H9 (cell line): Measurements from ENCODE around the gene ABL2. TPM values are rescaled to one million over a fixed set of nuclear protein-coding genes. Genes with fewer than 3 reads are reported as not detected.

Source experiments
- DNase-seq: peaks from one replicate; pipeline ENCODE4 v3.0.0-alpha.2; 2017
- H2AFZ ChIP-seq: one replicate; pipeline ENCODE4 v1.6.1; 2013; ENCODE audit warnings: mild to moderate bottlenecking, low read length, control low read depth, moderate library complexity
- H2AK5ac ChIP-seq: 2 replicates; pipeline ENCODE4 v1.6.1; 2013; ENCODE audit warnings: low read length, control low read depth, mixed read lengths; ENCODE audit not compliant: insufficient read length
- H2BK120ac ChIP-seq: one replicate; pipeline ENCODE4 v1.6.1; 2013; ENCODE audit warnings: low read depth, mild to moderate bottlenecking, low read length, control low read depth, inconsistent platforms; ENCODE audit not compliant: poor library complexity, severe bottlenecking
- H2BK12ac ChIP-seq: 2 replicates; pipeline ENCODE4 v1.6.1; 2013; ENCODE audit warnings: low read length, control low read depth, mixed read lengths, low read depth; ENCODE audit not compliant: insufficient read length
- H2BK15ac ChIP-seq: 2 replicates; pipeline ENCODE4 v1.6.1; 2013; ENCODE audit warnings: low read depth, low read length, control low read depth
- H2BK20ac ChIP-seq: one replicate; pipeline ENCODE4 v1.6.1; 2013; ENCODE audit warnings: low read depth, mild to moderate bottlenecking, low read length, control low read depth, inconsistent platforms; ENCODE audit not compliant: poor library complexity, severe bottlenecking
- H2BK5ac ChIP-seq: 2 replicates; pipeline ENCODE4 v1.6.1; 2013; ENCODE audit warnings: low read length, control low read depth, mixed read lengths; ENCODE audit not compliant: insufficient read length
- H3K14ac ChIP-seq: 2 replicates; pipeline ENCODE4 v1.6.1; 2013; ENCODE audit warnings: low read length, control low read depth; ENCODE audit not compliant: insufficient read depth
- H3K18ac ChIP-seq: 2 replicates; pipeline ENCODE4 v1.6.1; 2013; ENCODE audit warnings: low read depth, mild to moderate bottlenecking, mixed read lengths, low read length, control low read depth; ENCODE audit not compliant: insufficient read length
- H3K23ac ChIP-seq: 2 replicates; pipeline ENCODE4 v1.6.1; 2013; ENCODE audit warnings: low read length, control low read depth, mixed read lengths, low read depth; ENCODE audit not compliant: insufficient read length
- H3K23me2 ChIP-seq: 2 replicates; pipeline ENCODE4 v1.6.1; 2013; ENCODE audit warnings: low read depth, mild to moderate bottlenecking, mixed read lengths, low read length, control low read depth; ENCODE audit not compliant: insufficient read length, poor library complexity, severe bottlenecking
- H3K27ac ChIP-seq: 2 replicates; pipeline ENCODE4 v1.5.1; 2013; ENCODE audit warnings: low read length, control low read depth, mixed read lengths, low read depth; ENCODE audit not compliant: insufficient read length
- H3K27me3 ChIP-seq: 2 replicates; pipeline ENCODE4 v1.6.1; 2013; ENCODE audit warnings: low read length, control low read depth, inconsistent platforms; ENCODE audit not compliant: insufficient read depth
- H3K4ac ChIP-seq: 2 replicates; pipeline ENCODE4 v1.6.1; 2013; ENCODE audit warnings: low read depth, mild to moderate bottlenecking, control low read depth, inconsistent platforms, low read length, moderate library complexity
- H3K4me1 ChIP-seq: 2 replicates; pipeline ENCODE4 v1.6.1; 2013; ENCODE audit warnings: low read length, control low read depth, inconsistent platforms; ENCODE audit not compliant: insufficient read depth
- H3K4me2 ChIP-seq: 2 replicates; pipeline ENCODE4 v1.6.1; 2013; ENCODE audit warnings: low read length, control low read depth, mixed read lengths; ENCODE audit not compliant: insufficient read length, insufficient read depth
- H3K56ac ChIP-seq: 2 replicates; pipeline ENCODE4 v1.6.1; 2013; ENCODE audit warnings: low read depth, mild to moderate bottlenecking, mixed read lengths, low read length, control low read depth; ENCODE audit not compliant: insufficient read length
- H3K79me1 ChIP-seq: 2 replicates; pipeline ENCODE4 v1.6.1; 2013; ENCODE audit warnings: low read depth, mild to moderate bottlenecking, moderate library complexity, low read length, control low read depth, inconsistent platforms; ENCODE audit not compliant: insufficient read depth, poor library complexity, severe bottlenecking
- H3K79me2 ChIP-seq: 2 replicates; pipeline ENCODE4 v1.6.1; 2013; ENCODE audit warnings: low read length, control low read depth, inconsistent platforms; ENCODE audit not compliant: insufficient read depth
- H3K9ac ChIP-seq: 2 replicates; pipeline ENCODE4 v1.6.1; 2013; ENCODE audit warnings: low read length, control low read depth, mixed read lengths; ENCODE audit not compliant: insufficient read length; ENCODE audit errors: extremely low read depth
- H3K9me3 ChIP-seq: one replicate; pipeline ENCODE4 v1.6.1; 2013; ENCODE audit warnings: low read depth, low read length, inconsistent platforms; ENCODE audit not compliant: control insufficient read depth
- H3T11ph ChIP-seq: one replicate; pipeline ENCODE4 v1.6.1; 2013; ENCODE audit warnings: mild to moderate bottlenecking, low read length, control low read depth, inconsistent platforms
- H4K20me1 ChIP-seq: one replicate; pipeline ENCODE4 v1.6.1; 2013; ENCODE audit not compliant: control insufficient read depth, insufficient read length, insufficient read depth
- H4K5ac ChIP-seq: 2 replicates; pipeline ENCODE4 v1.6.1; 2013; ENCODE audit warnings: low read depth, mild to moderate bottlenecking, mixed read lengths, low read length, control low read depth; ENCODE audit not compliant: insufficient read length
- H4K8ac ChIP-seq: replicated peaks from 2 replicates; pipeline ENCODE4 v1.6.1; 2013; ENCODE audit warnings: low read length, control low read depth, mixed read lengths, low read depth; ENCODE audit not compliant: insufficient read length
- H4K91ac ChIP-seq: 2 replicates; pipeline ENCODE4 v1.6.1; 2013; ENCODE audit warnings: low read depth, mild to moderate bottlenecking, moderate library complexity, mixed read lengths, low read length, control low read depth; ENCODE audit not compliant: insufficient read length
- H3K27ac Mint-ChIP-seq, 3 experiments: 2 replicates in 2 of 3; 3 replicates in 1 of 3; pipeline ENCODE4 v1.8.0; 2020 to 2021; ENCODE audit warnings: mixed read lengths in 3 of 3, mild to moderate bottlenecking in 1 of 3, moderate library complexity in 1 of 3
- H3K27me3 Mint-ChIP-seq: 2 replicates; pipeline ENCODE4 v1.8.0; 2021; ENCODE audit warnings: low read depth, mild to moderate bottlenecking, moderate library complexity, mixed read lengths
- H3K36me3 Mint-ChIP-seq, 3 experiments: 2 replicates in 2 of 3; 3 replicates in 1 of 3; pipeline ENCODE4 v1.8.0; 2020 to 2021; ENCODE audit warnings: low read depth in 3 of 3, mixed read lengths in 3 of 3; ENCODE audit not compliant: insufficient read depth in 1 of 3
- H3K4me1 Mint-ChIP-seq, 2 experiments: 2 replicates each; pipeline ENCODE4 v1.8.0; 2020; ENCODE audit warnings: mixed read lengths in 2 of 2
- H3K4me3 Mint-ChIP-seq, 2 experiments: 2 replicates in 1 of 2; 3 replicates in 1 of 2; pipeline ENCODE4 v1.8.0; 2020 to 2021; ENCODE audit warnings: mild to moderate bottlenecking in 2 of 2, mixed read lengths in 2 of 2, moderate library complexity in 1 of 2
- H3K9me3 Mint-ChIP-seq, 2 experiments: 2 replicates in 1 of 2; 3 replicates in 1 of 2; pipeline ENCODE4 v1.8.0; 2020; ENCODE audit warnings: mild to moderate bottlenecking in 2 of 2, mixed read lengths in 2 of 2, moderate library complexity in 1 of 2
- WGBS: extraction: QIAGEN DNeasy Blood & Tissue Kit; methylation state at CpG from one replicate; pipeline ENCODE4 v1.1.7; 2013; ENCODE audit warnings: missing lambda C conversion rate, low lambda C conversion rate, mixed read lengths; ENCODE audit not compliant: insufficient read length; ENCODE audit errors: extremely low coverage; 5-methylcytosine and 5-hydroxymethylcytosine counted together
- total RNA-seq: library from RNA; stranded (reverse); gene quantifications from 2 replicates; pipeline ENCODE4 v1.2.1, GENCODE V29; 2021
- TF ChIP-seq, protein P1 (sequence below): fragments of 200-600 bp; sonication (generic); conservative IDR thresholded peaks from 3 replicates; pipeline ENCODE4 v1.8.0; 2021; ENCODE audit warnings: antibody characterized with exemption, mild to moderate bottlenecking

Gene ABL2
- total RNA-seq, 1 experiment from 2014 or later, result 21.2 TPM

GRCh38 chr1:179099891-179100290, 129.6 kb downstream of the ABL2 start:
- Histone ChIP-seq H3K4ac (no peak overlapping the region), H3K56ac (no peak overlapping the region), H3K23me2 (no peaks in the 10 kb centered on the region), H4K5ac (no peak overlapping the region), H3K23ac (no peak overlapping the region), H3K27ac (no peak overlapping the region), H2BK15ac (no peak overlapping the region), H3K79me1 (no peaks in the 10 kb centered on the region), H2AK5ac (no peak overlapping the region), H3K18ac (no peak overlapping the region), H3K79me2 (no peaks in the 10 kb centered on the region), H3K9ac (no peak overlapping the region), H3K9me3 (no peaks in the 10 kb centered on the region), H3K27me3 (no peaks in the 10 kb centered on the region), H2AFZ (no peak overlapping the region), H4K20me1 (no peaks in the 10 kb centered on the region), H2BK5ac (peak overlapping the region; percentile 55), H4K8ac (no peak overlapping the region), H2BK20ac (no peak overlapping the region), H3K14ac (no peak overlapping the region; the same call in 1 of the 2 replicates), H4K91ac (no peak overlapping the region), H2BK120ac (no peak overlapping the region), H3T11ph (no peak overlapping the region), H3K4me1 (peaks cover 3% of the 10 kb centered on the region; the same call in 1 of the 2 replicates), H3K4me2 (no peak overlapping the region), H2BK12ac (no peak overlapping the region)
- WGBS, result no CpG with 5 or more reads among the region's 4 CpGs
- H3K9me3 Mint-ChIP-seq, result no peaks in the 10 kb centered on the region
- peaks cover 9 to 12% of the 10 kb centered on the region in 2 experiments for H3K4me1 Mint-ChIP-seq
- H3K27ac Mint-ChIP-seq, result no peak overlapping the region; a peak in 1 of 7 replicates
- no peaks in the 10 kb centered on the region for H3K27me3 Mint-ChIP-seq
- DNase-seq, result no peak
- TF ChIP-seq, protein P1, sequence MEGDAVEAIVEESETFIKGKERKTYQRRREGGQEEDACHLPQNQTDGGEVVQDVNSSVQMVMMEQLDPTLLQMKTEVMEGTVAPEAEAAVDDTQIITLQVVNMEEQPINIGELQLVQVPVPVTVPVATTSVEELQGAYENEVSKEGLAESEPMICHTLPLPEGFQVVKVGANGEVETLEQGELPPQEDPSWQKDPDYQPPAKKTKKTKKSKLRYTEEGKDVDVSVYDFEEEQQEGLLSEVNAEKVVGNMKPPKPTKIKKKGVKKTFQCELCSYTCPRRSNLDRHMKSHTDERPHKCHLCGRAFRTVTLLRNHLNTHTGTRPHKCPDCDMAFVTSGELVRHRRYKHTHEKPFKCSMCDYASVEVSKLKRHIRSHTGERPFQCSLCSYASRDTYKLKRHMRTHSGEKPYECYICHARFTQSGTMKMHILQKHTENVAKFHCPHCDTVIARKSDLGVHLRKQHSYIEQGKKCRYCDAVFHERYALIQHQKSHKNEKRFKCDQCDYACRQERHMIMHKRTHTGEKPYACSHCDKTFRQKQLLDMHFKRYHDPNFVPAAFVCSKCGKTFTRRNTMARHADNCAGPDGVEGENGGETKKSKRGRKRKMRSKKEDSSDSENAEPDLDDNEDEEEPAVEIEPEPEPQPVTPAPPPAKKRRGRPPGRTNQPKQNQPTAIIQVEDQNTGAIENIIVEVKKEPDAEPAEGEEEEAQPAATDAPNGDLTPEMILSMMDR, result no peak
- no peak overlapping the region for H3K4me3 Mint-ChIP-seq
- peaks cover 2 to 52% (median 34%) of the 10 kb centered on the region in 3 experiments; a peak in 5 of 7 replicates for H3K36me3 Mint-ChIP-seq
